ENCODE data around the gene LAD1.

LAD1 gene

DNA sequence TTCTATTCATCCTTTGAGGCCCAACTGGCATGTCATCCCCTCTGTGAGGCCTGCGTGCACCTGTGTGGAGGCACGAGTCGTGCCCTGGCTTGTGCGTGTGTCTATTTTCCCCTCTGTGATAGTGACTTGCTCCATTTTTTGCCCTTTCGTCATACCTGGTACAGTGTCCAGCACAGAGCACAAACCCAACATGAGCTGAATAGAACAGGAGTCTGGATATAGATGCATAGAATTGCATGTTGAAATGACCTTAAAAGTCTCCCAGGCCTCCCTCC lies 54.1 kb downstream of the LAD1 start:
- no peak for DNase-seq

DNA sequence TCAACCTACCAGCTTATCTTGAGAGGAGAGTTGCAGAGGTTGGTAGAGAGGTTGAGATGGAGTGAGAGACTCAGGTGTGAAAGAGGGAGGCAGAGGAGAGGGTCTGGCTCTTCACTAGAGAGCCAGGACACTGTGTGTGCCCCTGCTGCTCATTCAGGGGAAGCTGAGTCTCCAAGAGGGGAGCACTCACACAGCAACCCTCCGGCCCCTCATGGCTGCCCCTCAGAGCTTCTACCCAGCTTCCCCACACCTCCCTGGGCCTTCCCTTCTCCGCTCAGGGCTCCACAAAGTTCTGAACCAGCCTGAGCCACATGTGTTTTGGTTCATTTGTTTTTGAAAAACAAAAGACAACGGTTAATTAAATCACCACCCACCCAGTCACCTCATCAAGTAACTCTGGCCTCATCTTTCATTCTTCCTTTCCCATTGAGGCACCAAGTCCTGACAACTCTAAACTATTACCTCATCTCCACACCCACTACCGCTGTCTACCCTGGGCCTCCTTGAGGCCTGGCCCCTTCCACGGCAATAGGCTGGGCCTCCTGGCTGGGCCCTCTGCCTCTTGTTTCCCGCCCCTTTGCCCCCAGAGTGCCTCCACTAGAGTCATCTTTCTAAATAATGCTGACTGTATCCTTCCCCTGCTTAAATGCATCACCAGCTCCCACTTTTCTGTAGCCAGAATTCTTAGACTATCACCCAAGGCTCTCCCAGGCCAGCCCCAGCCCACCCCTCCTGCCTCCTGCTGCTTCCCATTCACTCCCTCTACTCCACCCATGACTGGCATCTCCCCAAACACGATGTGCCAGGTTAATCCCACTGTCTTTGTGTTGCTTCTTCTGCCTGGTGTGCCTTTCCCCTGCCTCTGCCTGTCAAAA lies 54.7 kb downstream of the LAD1 start:
- no peak for DNase-seq

DNA sequence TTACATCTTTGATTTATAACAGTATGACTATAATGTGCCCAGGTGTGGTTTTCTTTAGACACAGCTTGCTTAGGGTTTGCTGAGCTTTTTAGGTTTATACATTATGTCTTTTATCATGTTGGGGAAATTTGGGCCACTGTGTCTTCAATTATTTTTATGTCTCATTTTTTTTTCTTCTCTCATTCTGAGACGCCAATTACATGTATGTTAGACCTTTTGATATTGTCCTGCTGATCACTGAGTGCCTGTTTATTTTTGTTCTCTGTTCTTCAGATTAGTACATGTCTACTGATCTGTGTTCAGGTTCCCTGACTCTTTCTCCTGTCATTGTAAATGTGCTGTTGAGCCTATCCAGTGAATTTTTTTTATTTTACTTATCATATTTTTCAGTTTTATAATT lies 57.7 kb downstream of the LAD1 start:
- no peak for DNase-seq

DNA sequence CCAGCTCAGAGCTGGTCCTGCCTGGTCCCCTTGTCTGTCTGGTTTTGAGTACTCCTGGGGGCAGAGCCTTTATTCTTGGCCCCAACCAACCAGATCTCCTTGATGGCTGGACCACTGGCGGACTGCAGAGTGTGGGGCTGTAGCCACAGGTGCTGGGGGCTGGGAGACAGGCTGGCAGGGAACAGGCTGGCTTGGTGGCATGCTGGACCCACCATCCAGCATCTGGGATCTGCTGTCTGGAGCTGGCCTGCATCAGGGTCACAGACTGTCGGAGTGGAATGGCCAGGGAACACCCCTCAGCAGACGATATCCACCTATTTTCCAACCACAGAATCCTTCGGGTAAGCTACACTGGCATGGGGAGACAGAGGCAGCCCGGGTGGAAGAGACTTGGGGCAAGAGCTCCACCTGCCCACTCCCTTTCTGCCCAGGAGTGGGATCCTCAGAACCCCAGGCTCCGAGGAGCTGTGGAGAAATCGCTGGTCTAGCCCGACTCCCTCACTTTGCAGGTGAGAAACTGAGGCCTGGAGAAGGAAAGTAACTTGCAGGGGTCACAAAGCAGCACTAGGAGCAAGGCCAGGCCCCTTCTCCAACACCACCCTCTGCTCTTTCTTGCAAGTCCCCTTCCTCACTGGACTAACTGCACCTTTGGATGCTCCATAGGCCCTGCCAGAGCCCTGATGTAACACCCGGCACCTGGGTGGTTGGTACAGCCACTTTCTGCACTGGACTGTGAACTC lies 62.2 kb downstream of the LAD1 start:
- no peak for DNase-seq

DNA sequence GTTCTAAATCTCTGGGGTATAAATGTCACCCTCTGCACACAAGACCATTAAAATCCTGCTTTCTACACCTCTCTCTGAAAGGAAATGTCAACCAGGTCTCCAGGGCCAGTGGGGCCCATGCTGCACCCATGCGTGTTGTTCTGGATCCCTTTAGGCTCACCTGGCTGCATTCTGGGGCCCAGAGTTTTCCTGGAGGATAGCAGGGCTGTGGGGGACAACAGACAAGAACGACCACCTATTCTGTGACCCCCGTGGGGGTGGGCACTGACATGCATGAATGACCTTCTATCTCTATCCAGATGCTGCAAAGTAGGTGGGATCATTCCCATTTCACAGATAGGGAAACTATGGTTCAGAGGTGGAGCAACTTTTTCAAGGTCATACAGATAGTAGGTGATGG lies 63.2 kb downstream of the LAD1 start:
- no peak for DNase-seq

DNA sequence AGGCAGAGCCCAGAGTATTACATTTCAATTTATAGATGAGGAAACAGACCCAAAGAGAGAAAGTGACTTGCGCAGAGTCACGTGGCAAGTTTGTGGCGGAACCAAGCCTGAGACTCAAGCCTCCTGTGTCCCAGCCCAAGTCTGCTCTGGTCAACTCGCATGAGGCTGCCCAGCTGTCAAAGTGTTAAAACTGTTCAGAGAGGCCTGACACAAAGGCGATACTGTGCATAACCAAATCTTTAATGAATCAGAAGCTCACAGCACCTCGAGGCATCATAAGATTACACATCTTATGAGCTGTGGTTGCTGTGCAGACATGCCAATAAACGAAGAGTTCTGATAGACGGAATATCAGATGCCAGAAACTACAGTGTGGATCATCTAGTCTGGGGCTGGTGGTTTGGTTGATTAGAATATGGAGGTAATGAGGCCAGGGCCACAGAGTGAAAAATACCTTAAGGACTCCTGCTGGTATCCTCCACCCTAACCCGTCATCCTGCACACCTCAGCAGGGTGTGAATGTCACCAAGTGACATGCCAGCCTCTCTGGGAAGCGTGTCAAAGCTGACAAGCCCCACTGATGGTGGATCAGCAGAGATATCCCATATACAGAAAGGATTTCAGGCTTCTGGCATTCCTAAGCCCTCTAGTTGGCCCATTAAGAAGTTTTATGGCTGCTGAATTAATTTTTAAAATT lies 63.8 kb downstream of the LAD1 start:
- DNase-seq: no peak

DNA sequence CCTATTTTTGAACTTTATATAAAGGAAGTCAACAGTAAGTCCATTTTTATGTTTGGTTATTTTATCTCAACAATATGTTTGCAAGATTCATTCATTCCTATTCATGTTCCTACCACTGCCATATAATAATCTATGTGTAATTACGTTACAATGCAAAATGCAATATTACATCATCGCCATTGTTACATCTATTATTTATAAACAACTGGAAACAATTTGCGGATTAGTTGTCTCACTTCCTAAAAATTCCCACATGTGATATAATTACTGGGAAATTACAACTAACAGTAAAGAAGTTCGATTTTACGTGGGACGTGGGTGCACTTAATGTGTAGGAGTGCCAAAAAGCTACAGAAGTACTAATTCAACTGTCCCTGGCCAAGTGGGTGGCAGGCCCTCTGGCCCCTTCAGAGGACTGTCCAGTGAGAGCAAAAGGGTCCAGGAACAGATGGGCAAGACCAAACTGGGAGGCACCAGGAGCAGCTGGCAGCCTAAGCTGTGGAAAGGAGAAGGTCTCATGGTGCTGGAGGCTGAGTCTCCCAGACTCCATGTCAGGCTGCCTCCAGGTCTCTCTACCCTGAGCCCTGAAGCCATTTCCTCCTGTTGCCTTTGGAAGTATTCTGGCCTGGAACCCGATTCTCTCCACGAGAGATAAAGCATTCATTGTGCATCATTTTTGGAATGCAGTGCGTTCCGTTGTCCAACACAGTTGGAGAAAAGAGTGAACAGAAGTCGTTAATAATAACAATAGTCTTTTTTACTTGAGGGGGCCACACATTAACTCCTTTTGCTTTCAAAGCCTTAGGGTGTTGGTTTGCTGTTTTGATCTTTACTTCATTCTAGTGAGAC lies 64.6 kb downstream of the LAD1 start:
- no peak for DNase-seq

DNA sequence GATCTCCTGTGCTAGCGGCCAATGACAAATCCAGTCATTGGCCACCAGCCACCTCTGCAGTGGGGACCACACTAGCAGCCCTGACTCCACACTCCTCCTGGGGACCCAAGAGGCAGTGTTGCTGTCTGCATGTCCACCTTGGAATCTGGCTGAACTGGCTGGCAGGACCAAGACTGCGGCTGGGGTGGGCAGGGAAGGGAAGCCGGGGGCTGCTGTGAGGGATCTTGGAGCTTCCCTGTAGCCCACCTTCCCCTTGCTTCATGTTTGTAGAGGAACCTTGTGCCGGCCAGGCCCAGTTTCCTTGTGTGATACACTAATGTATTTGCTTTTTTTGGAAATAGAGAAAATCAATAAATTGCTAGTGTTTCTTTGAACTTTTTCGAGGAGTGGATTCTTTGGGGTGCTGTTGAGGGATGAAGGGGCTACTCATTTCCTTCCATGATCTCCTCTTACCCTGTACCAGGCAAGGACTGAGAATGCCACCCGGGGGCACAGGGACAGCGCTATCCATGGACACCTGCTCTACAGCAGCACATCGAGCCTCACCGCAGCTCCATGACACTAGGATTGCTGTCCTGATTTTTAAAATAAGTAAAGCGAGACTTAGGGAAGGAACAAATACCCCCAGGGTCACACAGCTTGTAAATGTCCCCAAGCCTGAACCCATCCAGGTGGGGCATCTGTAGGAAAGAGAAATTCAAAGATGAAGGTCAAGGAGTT lies 66.3 kb downstream of the LAD1 start:
- DNase-seq: no peak

DNA sequence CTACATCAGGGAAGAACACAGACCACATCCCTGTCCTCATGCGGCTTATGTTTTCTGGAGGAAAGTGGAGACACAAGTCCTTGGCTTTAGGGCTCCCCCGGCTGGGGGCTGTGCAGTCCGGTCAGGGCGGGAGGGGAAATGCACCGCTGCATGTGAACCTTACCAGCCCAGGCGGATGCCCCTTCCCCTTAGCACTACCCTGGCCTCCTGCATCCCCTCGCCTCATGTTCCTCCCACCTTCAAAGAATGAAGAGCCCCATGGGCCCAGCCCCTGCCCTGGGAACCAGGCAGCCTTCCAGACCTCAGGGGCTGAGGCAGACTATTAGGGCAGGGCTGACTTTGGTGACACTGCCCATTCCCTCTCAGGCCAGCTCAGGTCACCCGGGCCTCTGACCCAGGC lies 67.1 kb downstream of the LAD1 start:
- no peak for DNase-seq

DNA sequence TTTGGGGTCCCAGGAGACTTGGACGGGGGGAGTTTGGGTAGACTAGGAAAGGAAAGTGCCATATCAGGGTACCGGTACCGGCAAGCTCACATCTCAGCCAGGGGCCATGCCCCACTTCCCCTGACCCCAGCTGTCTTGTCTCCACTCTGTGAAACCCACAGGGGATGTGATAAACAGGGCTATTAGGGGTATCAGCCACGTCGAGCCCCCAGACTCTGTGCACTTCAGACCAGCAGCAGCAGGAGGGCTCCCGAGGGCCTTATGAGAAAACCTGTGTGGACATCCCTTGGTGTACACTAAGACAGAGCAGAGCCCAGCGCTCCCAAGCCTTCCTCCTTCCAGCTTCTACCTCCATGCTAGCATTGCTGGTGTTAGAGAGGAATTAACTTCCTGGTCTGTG lies 68.0 kb downstream of the LAD1 start:
- no peak for DNase-seq

Measured in effector CD8-positive, alpha-beta T cell (primary cell).